Measurements from ENCODE around the gene GUCY2C.

Gene GUCY2C

DNA sequence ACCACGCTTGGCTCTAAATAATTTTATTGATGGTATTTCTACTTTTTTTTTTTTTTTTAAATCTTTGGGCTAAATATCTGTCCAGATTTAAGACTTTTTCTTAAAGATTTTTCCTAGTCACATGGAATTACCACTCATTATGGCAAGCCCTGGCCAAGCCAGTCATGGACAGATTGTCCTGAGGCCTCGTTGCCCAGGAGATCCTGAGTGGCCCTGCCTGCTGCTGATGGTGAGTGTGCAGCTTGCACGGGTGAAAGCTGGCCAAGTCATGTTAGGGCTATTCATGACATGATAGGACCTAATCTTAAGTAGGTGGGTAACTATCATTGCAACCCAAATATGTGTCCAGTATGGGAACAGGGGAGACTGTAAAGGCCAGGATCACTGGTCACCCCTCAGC is 27.8 kb downstream of the GUCY2C start:
- TF ChIP-seq MZF1 (tag by site-specific recombination; IDR thresholded peaks at IDR 0.05; ENCODE audit: borderline replicate concordance) (no peak), KLF1 (tag by site-specific recombination; IDR thresholded peaks at IDR 0.05) (no peak), ZNF843 (tag by site-specific recombination; IDR thresholded peaks at IDR 0.05) (no peak), ZNF114 (tag by site-specific recombination; IDR thresholded peaks at IDR 0.05) (no peak), WT1 (tag by site-specific recombination; IDR thresholded peaks at IDR 0.05) (no peak), ZNF785 (tag by site-specific recombination; IDR thresholded peaks at IDR 0.05) (no peak), ZNF48 (tag by site-specific recombination; IDR thresholded peaks at IDR 0.05) (no peak), HOXC10 (CRISPR knock-in tag; IDR thresholded peaks at IDR 0.05) (no peak), SP3 (tag by site-specific recombination; IDR thresholded peaks at IDR 0.05) (no peak), FEZF1 (tag by site-specific recombination; IDR thresholded peaks at IDR 0.05) (no peak)
- TF ChIP-seq, protein P1, sequence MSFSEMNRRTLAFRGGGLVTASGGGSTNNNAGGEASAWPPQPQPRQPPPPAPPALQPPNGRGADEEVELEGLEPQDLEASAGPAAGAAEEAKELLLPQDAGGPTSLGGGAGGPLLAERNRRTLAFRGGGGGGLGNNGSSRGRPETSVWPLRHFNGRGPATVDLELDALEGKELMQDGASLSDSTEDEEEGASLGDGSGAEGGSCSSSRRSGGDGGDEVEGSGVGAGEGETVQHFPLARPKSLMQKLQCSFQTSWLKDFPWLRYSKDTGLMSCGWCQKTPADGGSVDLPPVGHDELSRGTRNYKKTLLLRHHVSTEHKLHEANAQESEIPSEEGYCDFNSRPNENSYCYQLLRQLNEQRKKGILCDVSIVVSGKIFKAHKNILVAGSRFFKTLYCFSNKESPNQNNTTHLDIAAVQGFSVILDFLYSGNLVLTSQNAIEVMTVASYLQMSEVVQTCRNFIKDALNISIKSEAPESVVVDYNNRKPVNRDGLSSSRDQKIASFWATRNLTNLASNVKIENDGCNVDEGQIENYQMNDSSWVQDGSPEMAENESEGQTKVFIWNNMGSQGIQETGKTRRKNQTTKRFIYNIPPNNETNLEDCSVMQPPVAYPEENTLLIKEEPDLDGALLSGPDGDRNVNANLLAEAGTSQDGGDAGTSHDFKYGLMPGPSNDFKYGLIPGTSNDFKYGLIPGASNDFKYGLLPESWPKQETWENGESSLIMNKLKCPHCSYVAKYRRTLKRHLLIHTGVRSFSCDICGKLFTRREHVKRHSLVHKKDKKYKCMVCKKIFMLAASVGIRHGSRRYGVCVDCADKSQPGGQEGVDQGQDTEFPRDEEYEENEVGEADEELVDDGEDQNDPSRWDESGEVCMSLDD (tag by site-specific recombination; IDR thresholded peaks at IDR 0.05), result no peak
- Histone ChIP-seq H3K4me1 (ENCODE audit: control insufficient read depth, insufficient read depth, low read length) (no peaks in the 10 kb centered on the region), H3K4me3 (ENCODE audit: low read depth, low read length) (no peak overlapping the region), H3K27ac (ENCODE audit: extremely low read depth, low read depth, low read length) (no peak overlapping the region), H3K36me3 (ENCODE audit: control insufficient read depth in 2 of 2, insufficient read depth in 1 of 2, low read length in 2 of 2) (no peaks in the 10 kb centered on the region), H3K9me3 (ENCODE audit: control insufficient read depth, insufficient read depth, low read depth, low read length) (no peaks in the 10 kb centered on the region)
- CTCF ChIA-PET, result no interaction called here
- POLR2A ChIA-PET, result no interaction called here

DNA sequence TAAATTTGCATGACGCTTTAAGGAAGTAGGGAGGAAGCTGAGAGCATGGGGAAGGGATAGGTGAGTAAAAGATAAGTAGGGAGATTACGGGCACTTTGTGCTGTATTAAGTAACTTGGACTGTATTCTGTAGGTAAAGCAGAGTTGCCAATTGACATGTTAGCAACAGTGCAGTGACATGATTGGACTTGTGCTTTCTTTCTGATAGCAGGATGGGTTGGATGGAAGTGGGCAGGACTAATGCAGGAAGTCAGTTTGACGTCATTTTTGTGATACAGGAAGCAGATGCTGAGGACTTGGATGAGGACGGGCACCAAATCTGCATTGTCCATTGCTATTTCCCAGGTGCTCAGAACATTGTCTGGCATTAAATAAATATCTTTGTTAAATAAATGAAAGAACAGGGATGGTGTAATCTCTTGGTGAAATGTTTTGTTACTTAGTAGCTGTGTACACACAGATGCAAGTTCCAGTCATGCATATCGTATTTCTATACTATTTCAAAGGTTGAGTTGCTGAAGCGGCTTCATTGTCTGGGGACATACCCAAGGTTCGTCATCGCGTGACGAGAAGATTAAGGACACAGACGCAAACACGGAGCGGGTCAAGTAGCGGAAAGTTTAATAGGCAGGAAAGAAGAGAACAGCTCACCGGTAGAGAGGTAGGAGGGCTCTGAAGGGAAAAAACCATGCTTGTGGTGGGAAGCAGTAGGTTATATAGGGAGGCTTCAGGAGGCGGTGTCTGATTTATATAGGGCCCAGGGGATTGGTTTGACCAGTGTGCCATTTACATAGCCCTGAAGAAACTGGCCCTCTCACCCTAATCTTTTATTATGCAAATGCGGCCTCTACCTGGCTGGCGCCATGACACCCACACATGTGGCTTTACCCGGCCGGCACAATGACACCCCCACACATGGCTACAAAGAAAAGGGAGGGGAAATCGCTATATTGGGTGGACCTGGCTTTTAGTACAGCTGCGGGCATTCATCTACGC is 30.7 kb downstream of the GUCY2C start:
- Histone ChIP-seq H3K4me1 (ENCODE audit: control insufficient read depth, insufficient read depth, low read length) (no peaks in the 10 kb centered on the region), H3K27ac (ENCODE audit: extremely low read depth, low read depth, low read length) (no peak overlapping the region), H3K9me3 (ENCODE audit: control insufficient read depth, insufficient read depth, low read depth, low read length) (no peaks in the 10 kb centered on the region), H3K4me3 (ENCODE audit: low read depth, low read length) (no peak overlapping the region), H3K36me3 (ENCODE audit: control insufficient read depth in 2 of 2, insufficient read depth in 1 of 2, low read length in 2 of 2) (no peaks in the 10 kb centered on the region)
- ChIA-PET POLR2A (interaction anchor here (0.6 kb wide), 1 partner anchor 381 kb away, joined by 3 read pairs; no protein-coding TSS in a partner anchor), CTCF (interaction anchor here (0.6 to 3.0 kb wide), 8 partner anchors 10 to 480 kb away, joined by 3 to 21 read pairs (median 4); no protein-coding TSS in a partner anchor)
- TF ChIP-seq, protein P2, sequence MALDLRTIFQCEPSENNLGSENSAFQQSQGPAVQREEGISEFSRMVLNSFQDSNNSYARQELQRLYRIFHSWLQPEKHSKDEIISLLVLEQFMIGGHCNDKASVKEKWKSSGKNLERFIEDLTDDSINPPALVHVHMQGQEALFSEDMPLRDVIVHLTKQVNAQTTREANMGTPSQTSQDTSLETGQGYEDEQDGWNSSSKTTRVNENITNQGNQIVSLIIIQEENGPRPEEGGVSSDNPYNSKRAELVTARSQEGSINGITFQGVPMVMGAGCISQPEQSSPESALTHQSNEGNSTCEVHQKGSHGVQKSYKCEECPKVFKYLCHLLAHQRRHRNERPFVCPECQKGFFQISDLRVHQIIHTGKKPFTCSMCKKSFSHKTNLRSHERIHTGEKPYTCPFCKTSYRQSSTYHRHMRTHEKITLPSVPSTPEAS (tag by site-specific recombination; IDR thresholded peaks at IDR 0.05), result no peak
- no peak for TF ChIP-seq ZNF768 (tag by site-specific recombination; IDR thresholded peaks at IDR 0.05)
- TF ChIP-seq, protein P3, sequence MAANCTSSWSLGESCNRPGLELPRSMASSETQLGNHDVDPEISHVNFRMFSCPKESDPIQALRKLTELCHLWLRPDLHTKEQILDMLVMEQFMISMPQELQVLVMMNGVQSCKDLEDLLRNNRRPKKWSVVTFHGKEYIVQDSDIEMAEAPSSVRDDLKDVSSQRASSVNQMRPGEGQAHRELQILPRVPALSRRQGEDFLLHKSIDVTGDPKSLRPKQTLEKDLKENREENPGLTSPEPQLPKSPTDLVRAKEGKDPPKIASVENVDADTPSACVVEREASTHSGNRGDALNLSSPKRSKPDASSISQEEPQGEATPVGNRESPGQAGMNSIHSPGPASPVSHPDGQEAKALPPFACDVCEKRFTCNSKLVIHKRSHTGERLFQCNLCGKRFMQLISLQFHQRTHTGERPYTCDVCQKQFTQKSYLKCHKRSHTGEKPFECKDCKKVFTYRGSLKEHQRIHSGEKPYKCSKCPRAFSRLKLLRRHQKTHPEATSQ (tag by site-specific recombination; IDR thresholded peaks at IDR 0.05), result no peak
- TF ChIP-seq, protein P4, sequence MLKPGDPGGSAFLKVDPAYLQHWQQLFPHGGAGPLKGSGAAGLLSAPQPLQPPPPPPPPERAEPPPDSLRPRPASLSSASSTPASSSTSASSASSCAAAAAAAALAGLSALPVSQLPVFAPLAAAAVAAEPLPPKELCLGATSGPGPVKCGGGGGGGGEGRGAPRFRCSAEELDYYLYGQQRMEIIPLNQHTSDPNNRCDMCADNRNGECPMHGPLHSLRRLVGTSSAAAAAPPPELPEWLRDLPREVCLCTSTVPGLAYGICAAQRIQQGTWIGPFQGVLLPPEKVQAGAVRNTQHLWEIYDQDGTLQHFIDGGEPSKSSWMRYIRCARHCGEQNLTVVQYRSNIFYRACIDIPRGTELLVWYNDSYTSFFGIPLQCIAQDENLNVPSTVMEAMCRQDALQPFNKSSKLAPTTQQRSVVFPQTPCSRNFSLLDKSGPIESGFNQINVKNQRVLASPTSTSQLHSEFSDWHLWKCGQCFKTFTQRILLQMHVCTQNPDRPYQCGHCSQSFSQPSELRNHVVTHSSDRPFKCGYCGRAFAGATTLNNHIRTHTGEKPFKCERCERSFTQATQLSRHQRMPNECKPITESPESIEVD (tag by site-specific recombination; IDR thresholded peaks at IDR 0.05), result no peak
- no peak for TF ChIP-seq ZNF423 (tag by site-specific recombination; IDR thresholded peaks at IDR 0.05)
- TF ChIP-seq ZSCAN16 (tag by site-specific recombination; IDR thresholded peaks at IDR 0.05), result no peak
- no peak for TF ChIP-seq ZFP41 (tag by site-specific recombination; IDR thresholded peaks at IDR 0.05; ENCODE audit: borderline replicate concordance)
- no peak for TF ChIP-seq KLF10 (tag by site-specific recombination; IDR thresholded peaks at IDR 0.05)
- TF ChIP-seq ZNF24 (tag by site-specific recombination; IDR thresholded peaks at IDR 0.05), result no peak
- no peak for TF ChIP-seq WT1 (tag by site-specific recombination; IDR thresholded peaks at IDR 0.05)
- no peak for TF ChIP-seq ZFHX2 (tag by site-specific recombination; conservative IDR thresholded peaks at IDR 0.05)
- TF ChIP-seq, protein P5, sequence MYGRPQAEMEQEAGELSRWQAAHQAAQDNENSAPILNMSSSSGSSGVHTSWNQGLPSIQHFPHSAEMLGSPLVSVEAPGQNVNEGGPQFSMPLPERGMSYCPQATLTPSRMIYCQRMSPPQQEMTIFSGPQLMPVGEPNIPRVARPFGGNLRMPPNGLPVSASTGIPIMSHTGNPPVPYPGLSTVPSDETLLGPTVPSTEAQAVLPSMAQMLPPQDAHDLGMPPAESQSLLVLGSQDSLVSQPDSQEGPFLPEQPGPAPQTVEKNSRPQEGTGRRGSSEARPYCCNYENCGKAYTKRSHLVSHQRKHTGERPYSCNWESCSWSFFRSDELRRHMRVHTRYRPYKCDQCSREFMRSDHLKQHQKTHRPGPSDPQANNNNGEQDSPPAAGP (tag by site-specific recombination; IDR thresholded peaks at IDR 0.05), result no peak
- no peak for TF ChIP-seq ZNF23 (tag by site-specific recombination; IDR thresholded peaks at IDR 0.05; ENCODE audit: borderline replicate concordance)
